Central memory CD8-positive, alpha-beta T cell (primary cell): ENCODE data around the gene CUX1.

Experiments
- ATAC-seq: fragments of 150-1000 bp; cut with Tn5 transposase; replicated peaks from 2 replicates; pipeline ENCODE4 v1.10.0; 2022; ENCODE audit warnings: mild to moderate bottlenecking, moderate FRiP score, moderate number of reproducible peaks; ENCODE audit not compliant: poor library complexity, severe bottlenecking; ENCODE audit errors: extremely low read depth
- DNase-seq, 2 donors: peaks; one replicate each; pipeline ENCODE4 v3.0.0; 2021; ENCODE audit warnings: low spot score in 2 of 2
- H3K27ac Mint-ChIP-seq: one replicate; pipeline ENCODE4 v1.8.0; 2022; ENCODE audit warnings: low read depth, mild to moderate bottlenecking, moderate library complexity, mixed read lengths
- H3K27me3 Mint-ChIP-seq: one replicate; pipeline ENCODE4 v1.8.0; 2022; ENCODE audit warnings: mixed read lengths
- H3K36me3 Mint-ChIP-seq: one replicate; pipeline ENCODE4 v1.8.0; 2022; ENCODE audit warnings: mild to moderate bottlenecking, moderate library complexity, mixed read lengths; ENCODE audit not compliant: insufficient read depth
- H3K4me1 Mint-ChIP-seq: one replicate; pipeline ENCODE4 v1.8.0; 2022; ENCODE audit warnings: mixed read lengths
- H3K4me3 Mint-ChIP-seq: one replicate; pipeline ENCODE4 v1.8.0; 2022; ENCODE audit warnings: mild to moderate bottlenecking, moderate library complexity, mixed read lengths
- H3K9me3 Mint-ChIP-seq: one replicate; pipeline ENCODE4 v1.8.0; 2022; ENCODE audit warnings: mixed read lengths

The CUX1 gene

DNA sequence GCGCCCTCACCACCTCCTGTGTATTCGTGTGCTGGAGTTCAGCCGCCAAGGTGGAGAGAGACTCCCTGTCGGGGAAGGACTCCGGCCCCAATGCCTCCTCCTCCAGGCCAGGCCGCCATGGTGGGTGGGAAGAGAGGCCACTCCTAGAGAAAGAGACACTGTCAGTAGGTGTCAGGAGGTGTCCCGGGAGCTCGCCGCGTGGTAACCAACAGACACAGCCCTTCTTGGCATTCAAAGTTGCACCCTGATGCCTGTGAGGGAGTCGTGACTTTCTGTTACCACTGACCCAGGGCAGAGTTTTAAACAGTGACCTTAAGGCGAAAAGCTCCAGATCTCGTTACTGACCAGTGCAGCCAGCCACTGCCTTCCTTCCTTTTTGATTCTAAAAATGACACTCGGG, 155.2 kb downstream of the CUX1 start:
- Mint-ChIP-seq H3K4me3 (no peak overlapping the region), H3K36me3 (peaks cover 5% of the 10 kb centered on the region), H3K27ac (no peak overlapping the region), H3K9me3 (peaks cover 6% of the 10 kb centered on the region), H3K27me3 (no peaks in the 10 kb centered on the region), H3K4me1 (peaks cover 13% of the 10 kb centered on the region)
- DNase-seq (no peak), ATAC-seq (no peak)

- no peak overlapping the region for H3K4me3 Mint-ChIP-seq
Measured at GRCh38 chr7:101973130-101973529, 155.7 kb downstream of the CUX1 start.

GRCh38 chr7:101974393-101974792, 157.0 kb downstream of the CUX1 start:
- peaks cover 3% of the 10 kb centered on the region for H3K36me3 Mint-ChIP-seq
- H3K9me3 Mint-ChIP-seq = peaks cover 6% of the 10 kb centered on the region
- peaks cover 13% of the 10 kb centered on the region for H3K4me1 Mint-ChIP-seq
- no peak for DNase-seq
- H3K27me3 Mint-ChIP-seq = no peaks in the 10 kb centered on the region
- no peak overlapping the region for H3K4me3 Mint-ChIP-seq
- ATAC-seq = no peak
- H3K27ac Mint-ChIP-seq = no peak overlapping the region

More at GRCh38 chr7:101973130-101973529, 155.7 kb downstream of the CUX1 start:
- peaks cover 13% of the 10 kb centered on the region for H3K4me1 Mint-ChIP-seq
- DNase-seq = no peak
- H3K9me3 Mint-ChIP-seq = peaks cover 6% of the 10 kb centered on the region
- peaks cover 5% of the 10 kb centered on the region for H3K36me3 Mint-ChIP-seq
- no peak overlapping the region for H3K27ac Mint-ChIP-seq
- no peaks in the 10 kb centered on the region for H3K27me3 Mint-ChIP-seq
- ATAC-seq = no peak

DNA sequence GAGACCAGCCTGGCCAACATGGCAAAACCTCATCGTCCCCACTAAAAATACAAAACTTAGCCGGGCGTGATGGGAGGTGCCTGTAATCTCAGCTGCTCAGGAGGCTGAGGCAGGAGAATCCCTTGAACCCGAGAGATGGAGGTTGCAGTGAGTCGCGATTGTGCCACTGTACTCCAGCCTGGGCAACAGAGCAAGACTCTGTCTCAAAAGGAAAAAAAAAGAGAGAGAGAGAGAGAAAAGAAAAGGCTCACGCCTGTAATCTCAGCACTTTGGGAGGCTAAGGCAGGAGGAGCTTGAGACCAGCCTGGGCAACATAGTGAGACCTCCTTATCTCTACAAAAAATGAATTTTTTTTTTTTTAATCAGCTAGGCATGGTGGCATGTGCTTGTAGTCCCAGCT, 157.6 kb downstream of the CUX1 start:
- Mint-ChIP-seq H3K27ac (no peak overlapping the region), H3K27me3 (no peaks in the 10 kb centered on the region), H3K4me1 (peaks cover 13% of the 10 kb centered on the region), H3K9me3 (peaks cover 6% of the 10 kb centered on the region), H3K36me3 (peaks cover 3% of the 10 kb centered on the region), H3K4me3 (no peak overlapping the region)
- ATAC-seq = no peak
- no peak for DNase-seq

GRCh38 chr7:101976411-101976810, 159.0 kb downstream of the CUX1 start:
- Mint-ChIP-seq H3K4me1 (peaks cover 18% of the 10 kb centered on the region), H3K27ac (no peak overlapping the region), H3K27me3 (no peaks in the 10 kb centered on the region), H3K9me3 (no peaks in the 10 kb centered on the region), H3K36me3 (peaks cover 3% of the 10 kb centered on the region), H3K4me3 (no peak overlapping the region)
- no peak for ATAC-seq
- no peak for DNase-seq

GRCh38 chr7:101977249-101977648, 159.8 kb downstream of the CUX1 start:
- ATAC-seq (no peak), DNase-seq (no peak)
- peaks cover 18% of the 10 kb centered on the region for H3K4me1 Mint-ChIP-seq
- peaks cover 3% of the 10 kb centered on the region for H3K36me3 Mint-ChIP-seq
- no peaks in the 10 kb centered on the region for H3K9me3 Mint-ChIP-seq
- H3K27me3 Mint-ChIP-seq = no peaks in the 10 kb centered on the region
- H3K4me3 Mint-ChIP-seq = no peak overlapping the region
- H3K27ac Mint-ChIP-seq = no peak overlapping the region

DNA sequence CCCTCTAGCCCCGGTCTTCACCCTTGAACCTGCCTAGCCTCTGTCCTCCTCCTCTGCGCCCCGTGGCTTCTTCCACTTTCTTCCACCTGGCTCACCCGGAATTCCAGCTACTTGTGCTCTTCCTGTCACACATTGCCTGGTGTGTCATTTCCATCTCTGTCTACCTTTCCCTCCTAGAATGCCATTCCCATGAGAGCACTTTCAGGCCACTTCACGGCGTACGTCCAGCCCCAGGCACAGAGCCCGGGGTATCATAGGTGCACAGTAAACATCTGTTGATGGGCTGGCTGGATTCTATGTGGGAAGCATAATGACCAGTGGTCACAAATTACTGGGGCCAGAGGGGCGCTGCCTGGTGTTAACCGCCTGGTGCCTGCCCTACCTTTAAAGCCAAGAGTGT, 161.3 kb downstream of the CUX1 start:
- H3K9me3 Mint-ChIP-seq = no peaks in the 10 kb centered on the region

DNA sequence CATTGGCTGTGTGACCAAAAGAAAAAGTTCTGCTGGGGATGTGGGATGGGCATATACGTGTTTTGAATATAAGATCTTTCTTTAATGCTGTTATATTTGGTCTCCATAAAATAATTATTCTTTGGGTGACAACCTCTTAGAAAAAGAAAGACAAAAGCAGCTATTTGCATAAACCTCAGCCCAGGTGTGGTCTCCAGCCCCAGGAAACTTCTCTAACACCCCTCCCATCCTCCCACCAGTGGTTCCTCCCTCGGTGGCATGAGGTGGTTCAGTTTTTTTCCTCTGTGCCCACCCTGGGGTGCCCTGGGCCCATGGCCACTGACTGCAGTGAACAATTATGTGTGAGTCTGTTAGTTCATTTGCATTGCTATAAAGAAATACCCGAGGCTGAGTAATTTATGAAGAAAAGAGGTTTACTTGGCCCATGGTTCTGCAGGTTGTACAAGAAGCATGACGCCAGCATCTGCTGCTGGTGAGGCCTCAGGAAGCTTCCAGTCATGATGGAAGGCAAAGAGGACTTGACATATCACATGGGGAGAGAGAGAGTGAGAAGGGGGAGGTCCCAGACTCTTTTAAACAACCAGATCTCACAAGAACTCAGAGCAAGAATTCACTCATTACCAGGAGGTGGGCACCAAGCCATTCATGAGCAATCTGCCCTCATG, 165.9 kb downstream of the CUX1 start:
- peaks cover 3% of the 10 kb centered on the region for H3K36me3 Mint-ChIP-seq

More for the DNA sequence above, 161.3 kb downstream of the CUX1 start:
- Mint-ChIP-seq H3K4me1 (peaks cover 18% of the 10 kb centered on the region), H3K36me3 (peaks cover 3% of the 10 kb centered on the region), H3K4me3 (no peak overlapping the region), H3K27ac (no peak overlapping the region), H3K27me3 (no peaks in the 10 kb centered on the region)
- DNase-seq = no peak
- ATAC-seq = no peak

DNA sequence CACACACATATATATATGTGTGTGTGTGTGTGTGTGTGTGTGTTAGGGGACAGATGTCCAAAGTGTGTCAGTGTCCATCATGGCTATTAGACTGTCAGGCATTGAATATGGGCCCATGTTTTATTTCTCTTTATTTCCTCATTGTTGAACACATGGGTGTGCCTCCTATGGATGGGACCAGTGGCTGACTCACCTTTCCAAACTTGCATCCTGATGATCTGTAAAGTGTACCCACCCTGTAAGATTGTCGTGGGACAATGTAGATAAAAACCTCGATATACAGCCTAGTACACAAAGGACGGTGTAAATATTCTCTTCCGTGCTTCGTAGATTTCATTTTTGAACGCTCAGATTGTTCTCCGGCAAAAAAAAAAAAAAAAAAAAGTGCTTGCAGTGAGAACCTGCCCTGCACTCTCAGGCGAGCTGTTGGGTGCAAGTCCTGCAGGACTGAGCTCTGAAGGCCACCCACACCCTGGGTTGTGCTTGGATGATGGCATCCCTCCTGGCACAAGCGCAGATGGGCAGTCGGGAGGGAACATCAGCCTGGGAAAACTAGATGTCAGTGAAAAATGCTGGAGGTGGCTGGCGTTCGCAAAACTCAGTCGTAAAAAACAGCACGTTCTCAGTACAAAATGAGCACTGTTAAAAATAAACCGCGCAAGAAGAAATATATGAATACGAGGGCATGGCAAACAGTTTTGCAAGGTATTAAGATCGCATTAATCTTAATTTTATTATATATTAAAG, 166.9 kb downstream of the CUX1 start:
- Mint-ChIP-seq H3K27ac (no peak overlapping the region), H3K27me3 (no peaks in the 10 kb centered on the region), H3K9me3 (no peaks in the 10 kb centered on the region), H3K4me1 (peaks cover 24% of the 10 kb centered on the region), H3K36me3 (peaks cover 5% of the 10 kb centered on the region), H3K4me3 (no peak overlapping the region)
- ATAC-seq (no peak), DNase-seq (no peak)

More for the DNA sequence above, 165.9 kb downstream of the CUX1 start:
- no peak for DNase-seq
- no peak overlapping the region for H3K27ac Mint-ChIP-seq
- H3K4me3 Mint-ChIP-seq = no peak overlapping the region
- no peaks in the 10 kb centered on the region for H3K9me3 Mint-ChIP-seq
- peaks cover 21% of the 10 kb centered on the region for H3K4me1 Mint-ChIP-seq
- no peaks in the 10 kb centered on the region for H3K27me3 Mint-ChIP-seq
- no peak for ATAC-seq

DNA sequence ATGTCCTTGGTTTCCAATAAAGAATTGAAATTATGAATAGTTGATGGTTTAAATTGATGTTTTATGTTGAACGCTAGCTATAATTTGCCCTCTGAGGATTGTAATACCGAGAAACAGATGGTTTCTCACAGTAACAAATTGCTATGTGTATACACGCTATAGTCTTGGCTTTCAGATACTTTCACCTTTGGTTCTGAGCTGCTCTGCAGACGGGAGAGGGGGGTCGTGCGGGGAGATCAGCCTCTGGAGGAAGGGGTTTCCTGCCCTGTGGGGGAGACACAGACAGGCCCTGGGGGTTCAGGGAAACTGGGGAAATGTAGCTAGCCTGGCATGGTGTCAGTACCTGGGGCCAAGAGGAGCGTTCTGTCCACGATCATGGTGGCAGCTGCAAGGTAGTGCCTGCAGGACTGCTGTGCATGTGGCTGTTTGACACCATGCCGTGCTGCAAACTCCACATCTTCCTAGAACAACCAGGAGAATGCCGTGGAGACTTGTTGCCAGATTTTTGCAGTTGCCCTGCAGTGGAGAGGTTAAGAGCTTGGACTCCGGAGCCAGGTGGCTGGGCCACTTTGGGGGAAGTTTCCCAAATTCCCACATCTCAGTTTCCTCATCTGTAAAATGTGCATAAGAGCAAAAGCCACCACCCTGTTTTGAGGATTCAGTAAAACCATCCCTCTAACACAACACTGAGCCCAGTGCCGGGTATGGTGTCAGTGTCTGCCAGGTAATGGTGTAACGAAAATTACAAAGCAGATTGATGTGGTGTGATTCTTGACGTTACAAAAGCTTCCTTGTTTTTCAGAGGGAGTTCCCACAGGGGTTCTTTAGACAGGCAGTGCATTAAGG, 167.9 kb downstream of the CUX1 start:
- no peaks in the 10 kb centered on the region for H3K27me3 Mint-ChIP-seq
- H3K36me3 Mint-ChIP-seq = peaks cover 5% of the 10 kb centered on the region
- ATAC-seq = no peak
- no peak for DNase-seq
- no peak overlapping the region for H3K27ac Mint-ChIP-seq
- H3K4me1 Mint-ChIP-seq = peaks cover 29% of the 10 kb centered on the region
- no peak overlapping the region for H3K4me3 Mint-ChIP-seq
- no peaks in the 10 kb centered on the region for H3K9me3 Mint-ChIP-seq

DNA sequence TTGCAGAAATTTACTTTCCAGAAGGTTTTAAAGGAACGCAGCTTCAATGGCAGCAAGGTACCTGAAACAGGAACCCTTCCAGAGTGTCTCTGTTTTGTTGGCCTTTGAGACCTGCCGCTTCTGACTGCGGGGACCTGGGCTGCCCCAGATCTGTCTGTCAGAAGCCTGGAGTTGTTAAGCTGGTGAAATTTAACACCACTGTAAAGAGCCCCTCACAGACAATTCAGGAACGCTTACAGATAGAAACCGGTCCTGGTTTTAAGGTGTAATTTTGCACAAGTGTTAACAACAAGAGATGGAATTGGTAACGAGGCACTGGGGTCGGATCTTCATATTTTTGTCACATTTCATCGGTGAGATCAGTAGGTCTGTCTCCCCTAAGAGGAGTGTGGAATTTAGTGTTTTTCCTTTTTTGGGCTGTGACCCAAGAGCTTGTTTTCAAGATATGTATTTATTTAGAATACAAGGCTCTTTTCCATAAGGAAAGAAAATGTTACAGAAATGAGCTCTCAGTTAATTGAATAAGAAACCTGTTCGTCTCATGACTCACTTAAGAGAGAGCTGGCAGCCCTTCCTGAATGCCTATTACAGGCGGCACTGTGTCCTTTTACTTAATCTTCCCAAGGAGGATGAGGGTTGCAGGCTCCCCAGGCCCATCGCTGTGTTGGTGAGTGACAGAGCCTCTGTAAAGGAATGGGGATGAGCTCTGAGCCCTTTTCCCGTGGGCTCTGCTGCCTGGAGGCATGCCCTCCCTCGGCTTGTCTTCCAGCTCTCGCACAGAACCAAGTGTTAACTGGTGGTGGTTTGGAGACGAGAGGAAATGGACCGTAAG, 168.7 kb downstream of the CUX1 start:
- ATAC-seq (no peak), DNase-seq (no peak)
- no peaks in the 10 kb centered on the region for H3K27me3 Mint-ChIP-seq
- peaks cover 24% of the 10 kb centered on the region for H3K4me1 Mint-ChIP-seq
- H3K27ac Mint-ChIP-seq = no peak overlapping the region
- no peaks in the 10 kb centered on the region for H3K9me3 Mint-ChIP-seq
- peaks cover 5% of the 10 kb centered on the region for H3K36me3 Mint-ChIP-seq
- no peak overlapping the region for H3K4me3 Mint-ChIP-seq

DNA sequence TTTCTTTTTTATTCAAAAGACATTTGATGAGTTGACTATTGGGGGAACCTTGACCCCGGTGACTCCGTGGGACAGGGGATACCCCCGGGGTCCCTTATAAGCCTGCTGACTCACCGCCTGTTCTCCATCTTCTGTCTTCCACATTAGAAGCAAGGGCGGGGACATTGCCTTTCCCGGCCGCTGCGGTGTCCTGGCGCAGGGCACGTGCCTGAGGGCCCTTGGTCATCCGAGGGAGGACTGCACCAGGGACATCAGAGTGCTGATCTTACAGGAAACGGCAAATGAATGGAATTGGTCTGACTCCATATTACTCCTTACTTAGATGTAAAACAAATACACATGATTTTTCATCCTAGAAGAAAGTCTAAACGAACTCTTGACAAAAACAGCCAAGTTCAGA, 170.1 kb downstream of the CUX1 start:
- DNase-seq (no peak), ATAC-seq (no peak)
- peaks cover 5% of the 10 kb centered on the region for H3K36me3 Mint-ChIP-seq
- no peak overlapping the region for H3K27ac Mint-ChIP-seq
- no peaks in the 10 kb centered on the region for H3K9me3 Mint-ChIP-seq
- peaks cover 24% of the 10 kb centered on the region for H3K4me1 Mint-ChIP-seq
- no peaks in the 10 kb centered on the region for H3K27me3 Mint-ChIP-seq
- H3K4me3 Mint-ChIP-seq = no peak overlapping the region
